NCI-H510A (cell line): Measurements from ENCODE around the gene REEP5.
"Not testable (repeated sequence)": the region's sequence is repeated elsewhere in the genome, so short reads cannot be mapped to it uniquely, and the experiment has no call there.

Source experiments
- DNase-seq: peaks from one replicate; lab custom pipeline; 2025; lab: John Stamatoyannopoulos, UW

The REEP5 gene

GRCh38 chr5:112885001-112885400 is 37.0 kb downstream of the REEP5 start:
- DNase-seq, result no peak

GRCh38 chr5:112883192-112883591 is 38.8 kb downstream of the REEP5 start:
- no peak for DNase-seq

- no peak for DNase-seq
These were observed 41.6 kb downstream of the REEP5 start for GRCh38 chr5:112880219-112880964.

GRCh38 chr5:112878760-112879159 is 43.3 kb downstream of the REEP5 start:
- DNase-seq, result no peak

- no peak for DNase-seq
These were observed 43.9 kb downstream of the REEP5 start for GRCh38 chr5:112878101-112878500.

- no peak for DNase-seq
These were observed 45.7 kb downstream of the REEP5 start for GRCh38 chr5:112876362-112876761.

GRCh38 chr5:112870966-112871365 is 51.1 kb downstream of the REEP5 start:
- no peak for DNase-seq

GRCh38 chr5:112869948-112870347 is 52.1 kb downstream of the REEP5 start:
- DNase-seq, result no peak

GRCh38 chr5:112867411-112867810 is 54.6 kb downstream of the REEP5 start:
- no peak for DNase-seq

GRCh38 chr5:112866739-112867138 is 55.3 kb downstream of the REEP5 start:
- DNase-seq, result no peak

GRCh38 chr5:112865128-112865527 is 56.9 kb downstream of the REEP5 start:
- no peak for DNase-seq

GRCh38 chr5:112863549-112863948 is 58.5 kb downstream of the REEP5 start:
- no peak for DNase-seq

- DNase-seq, result no peak
These were observed 59.9 kb downstream of the REEP5 start for GRCh38 chr5:112862085-112862484.

GRCh38 chr5:112861638-112861985 is 60.4 kb downstream of the REEP5 start:
- DNase-seq, result no peak

GRCh38 chr5:112860929-112861637 is 60.9 kb downstream of the REEP5 start, which contains the start of gene SRP19:
TSS of gene SRP19 (plus strand) at chr5:112861287. CDS start at chr5:112861377, 90 bp downstream.
- peak; percentile 69 for DNase-seq

- DNase-seq, result not testable (repeated sequence)
These were observed 61.5 kb downstream of the REEP5 start for GRCh38 chr5:112860571-112860928.

- no peak for DNase-seq
These were observed 64.2 kb downstream of the REEP5 start for GRCh38 chr5:112857866-112858265.

GRCh38 chr5:112854651-112855050 is 67.4 kb downstream of the REEP5 start:
- DNase-seq, result no peak

GRCh38 chr5:112849912-112850311 is 72.1 kb downstream of the REEP5 start:
- no peak for DNase-seq

GRCh38 chr5:112848116-112848811 is 73.8 kb downstream of the REEP5 start:
- no peak for DNase-seq

- no peak for DNase-seq
These were observed 74.7 kb downstream of the REEP5 start for GRCh38 chr5:112847306-112847705.

GRCh38 chr5:112846556-112846955 is 75.5 kb downstream of the REEP5 start:
- DNase-seq, result no peak

GRCh38 chr5:112844489-112844888 is 77.5 kb downstream of the REEP5 start:
- DNase-seq, result no peak
